Stimulated activated CD4-positive, alpha-beta T cell treated with anti-CD3 and anti-CD28 coated beads, Interleukin-1b, Interleukin-23, amount 100 ng/mL, for 1 hour (primary cell): ENCODE results near the gene MFGE8.

Experiments
- DNase-seq, 2 donors: peaks; one replicate each; pipeline ENCODE4 v3.0.0-alpha.2; 2020; ENCODE audit warnings: low read depth in 2 of 2

The MFGE8 gene

GRCh38 chr15:88900309-88900981 is 12.7 kb downstream of the MFGE8 start:
- no peak for DNase-seq

- no peak for DNase-seq
These were observed 13.9 kb downstream of the MFGE8 start for GRCh38 chr15:88899251-88899650.

- DNase-seq: no peak
These were observed 14.4 kb downstream of the MFGE8 start for GRCh38 chr15:88898736-88899135.

- peak; percentile 44 to 68 for DNase-seq
These were observed 15.6 kb downstream of the MFGE8 start for GRCh38 chr15:88897456-88898194.

GRCh38 chr15:88897142-88897455 is 16.1 kb downstream of the MFGE8 start:
- no peak for DNase-seq

- no peak for DNase-seq
These were observed 16.7 kb downstream of the MFGE8 start for GRCh38 chr15:88896333-88897033.

GRCh38 chr15:88894819-88895767 is 18.1 kb downstream of the MFGE8 start, which contains the start of gene HAPLN3:
HAPLN3 (minus strand) TSS chr15:88895544; CDS start chr15:88887298, 8,246 bp downstream.
- peak in 1 of 2 donors; percentile 50 for DNase-seq

GRCh38 chr15:88894348-88894818 is 18.8 kb downstream of the MFGE8 start:
- peak; percentile 68 to 81 for DNase-seq

- no peak for DNase-seq
These were observed 21.5 kb downstream of the MFGE8 start for GRCh38 chr15:88891540-88892254.

GRCh38 chr15:88890495-88890894 is 22.7 kb downstream of the MFGE8 start:
- no peak for DNase-seq

GRCh38 chr15:88888719-88889118 is 24.5 kb downstream of the MFGE8 start:
- DNase-seq: no peak

GRCh38 chr15:88887068-88887580 is 26.1 kb downstream of the MFGE8 start:
- DNase-seq: no peak

- no peak for DNase-seq
These were observed 30.4 kb downstream of the MFGE8 start for GRCh38 chr15:88882785-88883184.

- DNase-seq: no peak
These were observed 31.4 kb downstream of the MFGE8 start for GRCh38 chr15:88881775-88882174.

GRCh38 chr15:88880944-88881740 is 32.0 kb downstream of the MFGE8 start:
- no peak for DNase-seq

- DNase-seq: no peak
These were observed 34.4 kb downstream of the MFGE8 start for GRCh38 chr15:88878720-88879184.

- no peak for DNase-seq
These were observed 35.3 kb downstream of the MFGE8 start for GRCh38 chr15:88877906-88878305.

- no peak for DNase-seq
These were observed 35.8 kb downstream of the MFGE8 start for GRCh38 chr15:88877415-88877814.

GRCh38 chr15:88876573-88876972 is 36.6 kb downstream of the MFGE8 start:
- DNase-seq: no peak

GRCh38 chr15:88874684-88875083 is 38.5 kb downstream of the MFGE8 start:
- DNase-seq: no peak
